GM19240 (cell line): Measurements from ENCODE around the gene TMX2.
"Not testable (repeated sequence)": the region's sequence is repeated elsewhere in the genome, so short reads cannot be mapped to it uniquely, and the experiment has no call there.

Experiments
- DNase-seq: peaks from one replicate; pipeline ENCODE4 v3.0.0; 2011; ENCODE audit warnings: low spot score; ENCODE audit not compliant: insufficient read length

Gene TMX2

GRCh38 chr11:57713835-57714234 is 1.4 kb downstream of the TMX2 start:
- no peak for DNase-seq

GRCh38 chr11:57716726-57717125 is 4.3 kb downstream of the TMX2 start:
- not testable (repeated sequence) for DNase-seq

- DNase-seq = no peak
Measured at GRCh38 chr11:57727185-57727584, 14.8 kb downstream of the TMX2 start.

GRCh38 chr11:57728829-57729228 is 16.4 kb downstream of the TMX2 start:
- no peak for DNase-seq

- DNase-seq = no peak
Measured at GRCh38 chr11:57729479-57729878, 17.1 kb downstream of the TMX2 start.

GRCh38 chr11:57732661-57733060 is 20.3 kb downstream of the TMX2 start:
- no peak for DNase-seq

GRCh38 chr11:57735619-57736298 is 23.4 kb downstream of the TMX2 start:
- DNase-seq = no peak

- peak; percentile 87 for DNase-seq
Measured at GRCh38 chr11:57741132-57742086, 29.0 kb downstream of the TMX2 start, which contains the start of gene SELENOH. SELENOH (plus strand) TSS chr11:57741491; CDS start chr11:57741596, 105 bp downstream.

- no peak for DNase-seq
Measured at GRCh38 chr11:57742087-57742452, 29.7 kb downstream of the TMX2 start.

GRCh38 chr11:57744357-57744756 is 32.0 kb downstream of the TMX2 start:
- DNase-seq = no peak

- no peak for DNase-seq
Measured at GRCh38 chr11:57745206-57745605, 32.8 kb downstream of the TMX2 start.

- no peak for DNase-seq
Measured at GRCh38 chr11:57746920-57747319, 34.5 kb downstream of the TMX2 start.

- no peak for DNase-seq
Measured at GRCh38 chr11:57751176-57751575, 38.8 kb downstream of the TMX2 start.

GRCh38 chr11:57751676-57752253 is 39.4 kb downstream of the TMX2 start, which contains the start of gene BTBD18:
BTBD18 (minus strand) TSS chr11:57751819; CDS start chr11:57751188, 631 bp downstream.
- no peak for DNase-seq

- no peak for DNase-seq
Measured at GRCh38 chr11:57752954-57753353, 40.6 kb downstream of the TMX2 start.

GRCh38 chr11:57758174-57758573 is 45.8 kb downstream of the TMX2 start:
- DNase-seq = no peak

GRCh38 chr11:57761301-57762234 is 49.2 kb downstream of the TMX2 start, which contains the start of gene CTNND1:
CTNND1 (plus strand) TSS chr11:57761802; CDS start chr11:57791479, 29,677 bp downstream.
- peak; percentile 51 for DNase-seq

- DNase-seq = no peak
Measured at GRCh38 chr11:57762235-57762861, 50.0 kb downstream of the TMX2 start.

- no peak for DNase-seq
Measured at GRCh38 chr11:57763568-57763967, 51.2 kb downstream of the TMX2 start.

- no peak for DNase-seq
Measured at GRCh38 chr11:57764021-57764420, 51.6 kb downstream of the TMX2 start.
